Measurements from ENCODE around the gene NUP43.
"Not testable (repeated sequence)": the region's sequence is repeated elsewhere in the genome, so short reads cannot be mapped to it uniquely, and the experiment has no call there.

Gene NUP43

GRCh38 chr6:149746147-149746946 lies at the start of gene NUP43:
Gene NUP43 (minus strand): TSS chr6:149746529. CDS start chr6:149746495, 34 bp downstream.
- DNase-seq = peak; percentile 93

- DNase-seq = no peak
These were observed 37.2 kb upstream of the NUP43 start for GRCh38 chr6:149783551-149783950.

GRCh38 chr6:149782337-149782736 lies 36.0 kb upstream of the NUP43 start:
- no peak for DNase-seq

GRCh38 chr6:149781715-149782114 lies 35.4 kb upstream of the NUP43 start:
- no peak for DNase-seq

GRCh38 chr6:149779644-149779963 lies 33.3 kb upstream of the NUP43 start:
- DNase-seq = no peak

GRCh38 chr6:149777624-149778023 lies 31.3 kb upstream of the NUP43 start:
- no peak for DNase-seq

GRCh38 chr6:149771925-149772324 lies 25.6 kb upstream of the NUP43 start:
- DNase-seq = no peak

GRCh38 chr6:149771185-149771584 lies 24.9 kb upstream of the NUP43 start:
- DNase-seq = no peak

- DNase-seq = no peak
These were observed 23.3 kb upstream of the NUP43 start for GRCh38 chr6:149769676-149770075.

GRCh38 chr6:149766156-149766769 lies 19.9 kb upstream of the NUP43 start:
- no peak for DNase-seq

- no peak for DNase-seq
These were observed 17.5 kb upstream of the NUP43 start for GRCh38 chr6:149763866-149764265.

- no peak for DNase-seq
These were observed 15.1 kb upstream of the NUP43 start for GRCh38 chr6:149761438-149761837.

GRCh38 chr6:149756261-149756636 lies 9.9 kb upstream of the NUP43 start:
- DNase-seq = no peak

GRCh38 chr6:149755300-149756260 lies 9.3 kb upstream of the NUP43 start:
- no peak for DNase-seq

GRCh38 chr6:149754548-149754947 lies 8.2 kb upstream of the NUP43 start:
- DNase-seq = no peak

- not testable (repeated sequence) for DNase-seq
These were observed 7.0 kb upstream of the NUP43 start for GRCh38 chr6:149753374-149753637.

GRCh38 chr6:149752600-149753373 lies 6.5 kb upstream of the NUP43 start:
- DNase-seq = no peak

- DNase-seq = not testable (repeated sequence)
These were observed 5.6 kb upstream of the NUP43 start for GRCh38 chr6:149751920-149752319.

- DNase-seq = no peak
These were observed 4.9 kb upstream of the NUP43 start for GRCh38 chr6:149751239-149751638.

- DNase-seq = peak; percentile 48
These were observed 3.8 kb upstream of the NUP43 start for GRCh38 chr6:149750136-149750609.

GRCh38 chr6:149749594-149750135 lies 3.3 kb upstream of the NUP43 start, which contains the start of gene PCMT1:
Gene PCMT1 (plus strand): TSS chr6:149749741. CDS start chr6:149749902, 161 bp downstream.
- peak; percentile 79 for DNase-seq

GRCh38 chr6:149749082-149749593 lies 2.8 kb upstream of the NUP43 start:
- DNase-seq = not testable (repeated sequence)
